ENCODE results near the gene GAMT. TPM values are rescaled to one million over a fixed set of nuclear protein-coding genes. Genes with fewer than 3 reads are reported as not detected.

The GAMT gene
- total RNA-seq, 1 donor from 2014 or later = 214 TPM

- DNase-seq (ENCODE audit: low spot score) (no peak), ATAC-seq (no peak)
Measured at GRCh38 chr19:1369214-1369805, 32.0 kb downstream of the GAMT start.

GRCh38 chr19:1366899-1367870, 34.2 kb downstream of the GAMT start:
- DNase-seq (ENCODE audit: low spot score) (no peak), ATAC-seq (no peak)

GRCh38 chr19:1366296-1366695, 35.0 kb downstream of the GAMT start:
- ATAC-seq (no peak), DNase-seq (ENCODE audit: low spot score) (no peak)

- DNase-seq (ENCODE audit: low spot score) = no peak
- ATAC-seq = no peak
Measured at GRCh38 chr19:1365319-1366269, 35.7 kb downstream of the GAMT start.

- ATAC-seq (no peak), DNase-seq (ENCODE audit: low spot score) (no peak)
Measured at GRCh38 chr19:1364070-1364704, 37.2 kb downstream of the GAMT start.

- no peak for ATAC-seq
- no peak for DNase-seq (ENCODE audit: low spot score)
Measured at GRCh38 chr19:1363599-1363998, 37.7 kb downstream of the GAMT start.

GRCh38 chr19:1362387-1363257, 38.7 kb downstream of the GAMT start:
- no peak for DNase-seq (ENCODE audit: low spot score)

GRCh38 chr19:1361601-1362386, 39.5 kb downstream of the GAMT start:
- DNase-seq (ENCODE audit: low spot score) = no peak
- ATAC-seq = no peak

More at GRCh38 chr19:1362387-1363257, 38.7 kb downstream of the GAMT start:
- ATAC-seq = no peak

GRCh38 chr19:1360818-1361461, 40.4 kb downstream of the GAMT start:
- ATAC-seq (peak; percentile 70), DNase-seq (ENCODE audit: low spot score) (peak; percentile 80)

GRCh38 chr19:1360126-1360817, 41.1 kb downstream of the GAMT start:
- ATAC-seq (no peak), DNase-seq (ENCODE audit: low spot score) (no peak)

- no peak for DNase-seq (ENCODE audit: low spot score)
- ATAC-seq = no peak
Measured at GRCh38 chr19:1357531-1358109, 43.7 kb downstream of the GAMT start.

- ATAC-seq (no peak), DNase-seq (ENCODE audit: low spot score) (no peak)
Measured at GRCh38 chr19:1356508-1356865, 44.9 kb downstream of the GAMT start.

- DNase-seq (ENCODE audit: low spot score) (peak; percentile 88), ATAC-seq (peak; percentile 60)
Measured at GRCh38 chr19:1355568-1356507, 45.5 kb downstream of the GAMT start.

- no peak for DNase-seq (ENCODE audit: low spot score)
- ATAC-seq = peak; percentile 21
Measured at GRCh38 chr19:1354970-1355567, 46.3 kb downstream of the GAMT start.

- DNase-seq (ENCODE audit: low spot score) = no peak
- no peak for ATAC-seq
Measured at GRCh38 chr19:1353144-1353543, 48.2 kb downstream of the GAMT start.

- ATAC-seq = no peak
Measured at GRCh38 chr19:1351381-1351851, 49.9 kb downstream of the GAMT start.

More at GRCh38 chr19:1351381-1351851, 49.9 kb downstream of the GAMT start:
- DNase-seq (ENCODE audit: low spot score) = no peak
